IMR-90 (cell line): ENCODE data around the gene CROCC2. TPM values are rescaled to one million over a fixed set of nuclear protein-coding genes. Genes with fewer than 3 reads are reported as not detected.

ENCODE experiments used
- ATAC-seq: fragments of 200-7000 bp; cut with Tn5 transposase; 2 replicates; pipeline ENCODE4 v1.9.1; 2020; ENCODE audit warnings: low read depth, mild to moderate bottlenecking, moderate library complexity
- BruUV-seq: library from RNA; stranded (reverse); fragments of 400-500 nt; replicated peaks from 2 replicates; lab custom pipeline; 2021; lab: Mats Ljungman, UMichigan
- CTCF ChIA-PET: fragments of 300-600 bp; formaldehyde crosslinking; extraction: SDS; loops from one replicate; lab custom pipeline; 2021; ENCODE audit warnings: antibody characterized with exemption; lab: Yijun Ruan, JAX
- POLR2A ChIA-PET: fragments of 300-600 bp; sonication (Branson Sonifier 250); formaldehyde crosslinking; loops from one replicate; lab custom pipeline; 2022; ENCODE audit warnings: antibody characterized with exemption; ENCODE audit not compliant: unreplicated experiment; lab: Charles Lee
- DNase-seq: peaks from one replicate; pipeline ENCODE4 v3.0.0; 2013
- H2AFZ ChIP-seq: replicated peaks from 2 replicates; pipeline ENCODE3; 2013; ENCODE audit warnings: low read length, mild to moderate bottlenecking; ENCODE audit not compliant: poor library complexity
- H2AK5ac ChIP-seq: 2 replicates; pipeline ENCODE4 v1.6.1; 2013; ENCODE audit warnings: low read depth, low read length, inconsistent platforms
- H2AK9ac ChIP-seq: replicated peaks from 2 replicates; pipeline ENCODE3; 2013; ENCODE audit warnings: mild to moderate bottlenecking, low read depth, low read length, moderate library complexity; ENCODE audit not compliant: poor library complexity
- H2BK120ac ChIP-seq: 2 replicates; pipeline ENCODE4 v1.6.1; 2013; ENCODE audit warnings: low read depth, low read length, inconsistent platforms
- H2BK15ac ChIP-seq: 3 replicates; pipeline ENCODE4 v1.6.1; 2013; ENCODE audit warnings: low read depth, low read length, inconsistent platforms
- H2BK20ac ChIP-seq: 2 replicates; pipeline ENCODE4 v1.6.1; 2013; ENCODE audit warnings: low read depth, mild to moderate bottlenecking, inconsistent platforms, low read length, moderate library complexity
- H2BK5ac ChIP-seq: 2 replicates; pipeline ENCODE4 v1.6.1; 2013; ENCODE audit warnings: mild to moderate bottlenecking, low read depth, low read length, inconsistent platforms; ENCODE audit not compliant: poor library complexity, severe bottlenecking
- H3K14ac ChIP-seq: replicated peaks from 2 replicates; pipeline ENCODE4 v1.6.1; 2013; ENCODE audit warnings: low read depth, low read length, inconsistent platforms
- H3K18ac ChIP-seq: 2 replicates; pipeline ENCODE4 v1.6.1; 2013; ENCODE audit warnings: low read depth, low read length, control low read depth
- H3K23ac ChIP-seq: 2 replicates; pipeline ENCODE4 v1.6.1; 2013; ENCODE audit warnings: low read depth, low read length, inconsistent platforms
- H3K27ac ChIP-seq: 2 replicates; pipeline ENCODE4 v1.5.1; 2013; ENCODE audit warnings: mild to moderate bottlenecking, control low read depth, low read length; ENCODE audit not compliant: insufficient read depth
- H3K27me3 ChIP-seq: 2 replicates; pipeline ENCODE4 v1.6.1; 2013; ENCODE audit warnings: low read length; ENCODE audit not compliant: control insufficient read depth, insufficient read depth
- H3K36me3 ChIP-seq: 2 replicates; pipeline ENCODE4 v1.6.1; 2013; ENCODE audit warnings: low read length, mixed read lengths; ENCODE audit not compliant: control insufficient read depth, insufficient read depth
- H3K4ac ChIP-seq: 2 replicates; pipeline ENCODE4 v1.6.1; 2013; ENCODE audit warnings: low read depth, low read length, inconsistent platforms
- H3K4me1 ChIP-seq: 2 replicates; pipeline ENCODE4 v1.6.1; 2013; ENCODE audit warnings: low read length, mixed read lengths; ENCODE audit not compliant: control insufficient read depth, insufficient read depth
- H3K4me2 ChIP-seq: 2 replicates; pipeline ENCODE4 v1.6.1; 2013; ENCODE audit warnings: low read depth, mild to moderate bottlenecking, control low read depth, low read length, moderate library complexity
- H3K4me3 ChIP-seq: 2 replicates; pipeline ENCODE4 v1.5.1; 2013; ENCODE audit warnings: low read depth, mild to moderate bottlenecking, control low read depth, low read length, moderate library complexity; ENCODE audit not compliant: insufficient read depth
- H3K56ac ChIP-seq: 2 replicates; pipeline ENCODE4 v1.6.1; 2013; ENCODE audit warnings: low read length, inconsistent platforms; ENCODE audit not compliant: insufficient read depth; ENCODE audit errors: extremely low read depth
- H3K79me1 ChIP-seq, 2 experiments: 2 replicates each; pipeline ENCODE4 v1.6.1; 2013; ENCODE audit warnings: low read length in 2 of 2, inconsistent platforms in 1 of 2, low read depth in 1 of 2
- H3K9ac ChIP-seq: 2 replicates; pipeline ENCODE4 v1.6.1; 2013; ENCODE audit warnings: low read depth, low read length, control low read depth
- H3K9me1 ChIP-seq: 2 replicates; pipeline ENCODE4 v1.6.1; 2013; ENCODE audit warnings: low read length, inconsistent platforms; ENCODE audit not compliant: insufficient read depth
- H3K9me3 ChIP-seq: 2 replicates; pipeline ENCODE4 v1.6.1; 2013; ENCODE audit warnings: low read length; ENCODE audit not compliant: control insufficient read depth, insufficient read depth
- H4K20me1 ChIP-seq: 2 replicates; pipeline ENCODE4 v1.6.1; 2013; ENCODE audit warnings: low read length, inconsistent platforms; ENCODE audit not compliant: insufficient read depth
- H4K5ac ChIP-seq: 2 replicates; pipeline ENCODE4 v1.6.1; 2013; ENCODE audit warnings: mild to moderate bottlenecking, low read depth, low read length, control low read depth
- H4K8ac ChIP-seq, 2 experiments: 2 replicates each; pipeline ENCODE4 v1.6.1; 2013; ENCODE audit warnings: low read depth in 2 of 2, low read length in 2 of 2, control low read depth in 1 of 2, inconsistent platforms in 1 of 2
- H4K91ac ChIP-seq: 2 replicates; pipeline ENCODE4 v1.6.1; 2013; ENCODE audit warnings: low read depth, low read length, inconsistent platforms; ENCODE audit not compliant: insufficient read depth
- CEBPB ChIP-seq: IDR thresholded peaks from 2 replicates; pipeline ENCODE4 v1.6.1; 2012; ENCODE audit warnings: low read depth, low read length, improper control_type of control experiment
- CHD1 ChIP-seq: IDR thresholded peaks from 2 replicates; pipeline ENCODE4 v1.6.1; 2012; ENCODE audit warnings: low read depth, low read length, improper control_type of control experiment
- ELK1 ChIP-seq: fragments of 150-350 bp; IDR thresholded peaks from 2 replicates; pipeline ENCODE4 v1.6.1; 2016; ENCODE audit warnings: low read depth, mild to moderate bottlenecking, low read length, moderate library complexity, borderline replicate concordance
- MAFK ChIP-seq: IDR thresholded peaks from 2 replicates; pipeline ENCODE4 v1.6.1; 2012; ENCODE audit warnings: low read depth, low read length, improper control_type of control experiment
- NFE2L2 ChIP-seq: fragments of 150-350 bp; IDR thresholded peaks from 2 replicates; pipeline ENCODE4 v1.6.1; 2016; ENCODE audit warnings: low read depth, mild to moderate bottlenecking, low read length
- RAD21 ChIP-seq: IDR thresholded peaks from 2 replicates; pipeline ENCODE4 v1.6.1; 2012; ENCODE audit warnings: low read length, improper control_type of control experiment
- RFX5 ChIP-seq: IDR thresholded peaks from 2 replicates; pipeline ENCODE4 v1.8.0; 2012; ENCODE audit warnings: low read depth, mild to moderate bottlenecking, low read length, moderate library complexity
- SMC3 ChIP-seq: fragments of 150-350 bp; IDR thresholded peaks from 2 replicates; pipeline ENCODE4 v1.6.1; 2016; ENCODE audit warnings: low read depth, mild to moderate bottlenecking, antibody characterized with exemption, low read length, moderate library complexity
- WGBS, 2 experiments: methylation state at CpG; one replicate each; pipeline versions ENCODE4 v1.1.5 to v1.1.7; 2013; ENCODE audit warnings: missing lambda C conversion rate in 2 of 2; ENCODE audit not compliant: insufficient read length in 1 of 2; ENCODE audit errors: extremely low coverage in 2 of 2; 5-methylcytosine and 5-hydroxymethylcytosine counted together
- dilution Hi-C: fragments of 300-500 bp; cut with HindIII; formaldehyde crosslinking; loops from one replicate; pipeline ENCODE4 v1.14.3; 2018; ENCODE audit warnings: low sequenced_read_pairs; ENCODE audit not compliant: unreplicated experiment
- in situ Hi-C: fragments of 300-500 bp; cut with MboI; formaldehyde crosslinking; loops from 3 replicates; pipeline ENCODE4 v1.14.3; 2019; ENCODE audit warnings: low sequenced_read_pairs, inconsistent platforms, mixed read lengths
- intact Hi-C: fragments of 100-400 bp; cut with micrococcal nuclease; formaldehyde crosslinking; loops from 2 replicates; pipeline ENCODE4 v1.10.0; 2022
- polyA plus RNA-seq, 3 experiments: library from polyadenylated mRNA; depleted of rRNA; stranded (reverse); fragments of >200 nt; gene quantifications; 2 replicates each; pipeline ENCODE4 v1.2.3, GENCODE V29; 2012; ENCODE audit warnings: low replicate concordance in 1 of 3
- total RNA-seq: library from RNA; depleted of rRNA; stranded (reverse); fragments of >200 nt; gene quantifications from 2 replicates; pipeline ENCODE4 v1.2.3, GENCODE V29; 2012

The CROCC2 gene
- total and polyA plus RNA-seq, 2 of the 4 experiments (the other 2 are of a cell fraction): not detected

GRCh38 chr2:240956171-240956934, 50.2 kb downstream of the CROCC2 start (continued):
- no peak for TF ChIP-seq MAFK

- no peak overlapping the region for H4K5ac ChIP-seq
- DNase-seq (no peak), ATAC-seq (no peak)
- no peaks in the 10 kb centered on the region for H3K36me3 ChIP-seq
- no peak overlapping the region for H2AK9ac ChIP-seq
- H2BK20ac ChIP-seq: no peak overlapping the region
- no peak overlapping the region for H2AFZ ChIP-seq
- peaks cover 26% of the 10 kb centered on the region; the same call in 1 of the 2 replicates for H3K4me1 ChIP-seq
- no peak overlapping the region for H2BK15ac ChIP-seq
- BruUV-seq: no TSS peak
- POLR2A ChIA-PET: no interaction called here
- H2BK120ac ChIP-seq: no peak overlapping the region
- H3K18ac ChIP-seq: no peak overlapping the region
- H3K14ac ChIP-seq: no peak overlapping the region
- H4K8ac ChIP-seq: no peak overlapping the region
- intact Hi-C loops: no loop called here
- H3K4ac ChIP-seq: no peak overlapping the region
- WGBS, 2 experiments: 81% methylated on average over 5 of the region's 32 CpGs; no CpG with 5 or more reads in 1 of the 2 experiments
- no peak overlapping the region for H3K4me2 ChIP-seq
- no peak overlapping the region for H3K9ac ChIP-seq
- dilution Hi-C loops: no loop called here
- H3K27me3 ChIP-seq: peaks cover 34% of the 10 kb centered on the region; the same call in 1 of the 2 replicates
- CTCF ChIA-PET: no interaction called here
- H4K20me1 ChIP-seq: no peaks in the 10 kb centered on the region
- no peak overlapping the region for H2BK5ac ChIP-seq
- H3K23ac ChIP-seq: no peak overlapping the region
- H2AK5ac ChIP-seq: no peak overlapping the region; the same call in 1 of the 2 replicates
- H3K4me3 ChIP-seq: no peak overlapping the region
- in situ Hi-C loops: no loop called here
- H3K79me1 ChIP-seq: no peaks in the 10 kb centered on the region
- H3K9me3 ChIP-seq: no peaks in the 10 kb centered on the region
- no peak for TF ChIP-seq ELK1
- TF ChIP-seq NFE2L2: no peak
- TF ChIP-seq CHD1: no peak
- TF ChIP-seq RFX5: no peak
- TF ChIP-seq CEBPB: no peak
- TF ChIP-seq RAD21: no peak
- TF ChIP-seq SMC3: no peak
- H3K27ac ChIP-seq: no peak overlapping the region
- no peak overlapping the region for H3K56ac ChIP-seq
- peaks cover 10% of the 10 kb centered on the region for H3K9me1 ChIP-seq
- no peak overlapping the region for H4K91ac ChIP-seq
These were observed 51.0 kb downstream of the CROCC2 start for GRCh38 chr2:240956935-240957655.
